ENCODE data around the gene IL1A. TPM values are rescaled to one million over a fixed set of nuclear protein-coding genes. Genes with fewer than 3 reads are reported as not detected.
A peak's percentile ranks its signal among the peaks of the same experiment; 100 is the strongest.

The IL1A gene
- total and polyA plus RNA-seq, 10 of the 15 experiments (the other 5 are each of a cell fraction or from before 2014, with no cell fraction given): 0.10 to 8.7 (median 6.9) TPM

GRCh38 chr2:112803691-112804521, 19.6 kb upstream of the IL1A start (continued):
- TF ChIP-seq, protein P1, sequence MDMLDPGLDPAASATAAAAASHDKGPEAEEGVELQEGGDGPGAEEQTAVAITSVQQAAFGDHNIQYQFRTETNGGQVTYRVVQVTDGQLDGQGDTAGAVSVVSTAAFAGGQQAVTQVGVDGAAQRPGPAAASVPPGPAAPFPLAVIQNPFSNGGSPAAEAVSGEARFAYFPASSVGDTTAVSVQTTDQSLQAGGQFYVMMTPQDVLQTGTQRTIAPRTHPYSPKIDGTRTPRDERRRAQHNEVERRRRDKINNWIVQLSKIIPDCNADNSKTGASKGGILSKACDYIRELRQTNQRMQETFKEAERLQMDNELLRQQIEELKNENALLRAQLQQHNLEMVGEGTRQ (IDR thresholded peaks at IDR 0.05; ENCODE audit: borderline replicate concordance, low read depth, low read length): no peak
- peak; percentile 63; the same call in 1 of the 2 replicates for TF ChIP-seq STAT3 (IDR thresholded peaks at IDR 0.05; ENCODE audit: low read depth, low read length)
- TF ChIP-seq BRCA1 (IDR thresholded peaks at IDR 0.05; ENCODE audit: low read depth, low read length): no peak
- peak; percentile 45 for TF ChIP-seq BCL3 (IDR thresholded peaks at IDR 0.05; ENCODE audit: borderline replicate concordance, insufficient read depth, low read depth, low read length, poor library complexity, severe bottlenecking)
- TF ChIP-seq SUPT20H (IDR thresholded peaks at IDR 0.05; ENCODE audit: borderline replicate concordance, control insufficient read depth, low read depth, low read length): no peak
- TF ChIP-seq BHLHE40 (IDR thresholded peaks at IDR 0.05; ENCODE audit: borderline replicate concordance in 1 of 2, low read depth in 2 of 2, low read length in 1 of 2): peak in 1 of 2 experiments; percentile 11; a peak in 1 of 4 replicates
- TF ChIP-seq NR2C2 (IDR thresholded peaks at IDR 0.05; ENCODE audit: borderline replicate concordance, control insufficient read depth, insufficient read length, low read depth): no peak
- no peak for TF ChIP-seq POLR2A (IDR thresholded peaks at IDR 0.05; ENCODE audit: low read depth, low read length)
- TF ChIP-seq ZBTB40 (IDR thresholded peaks at IDR 0.05; ENCODE audit: borderline replicate concordance): 0 out of 2 replicates have a peak, but pooled peaks have one; percentile 11
- peak; percentile 34; the same call in 1 of the 2 replicates for TF ChIP-seq CBFB (IDR thresholded peaks at IDR 0.05; ENCODE audit: low read depth)
- TF ChIP-seq PML (IDR thresholded peaks at IDR 0.05; ENCODE audit: low read length): peak; percentile 36; the same call in 1 of the 2 replicates
- peak; percentile 40; the same call in 1 of the 2 replicates for TF ChIP-seq EED (IDR thresholded peaks at IDR 0.05; ENCODE audit: low read depth)
- TF ChIP-seq HDGF (IDR thresholded peaks at IDR 0.05): no peak
- TF ChIP-seq, protein P2, sequence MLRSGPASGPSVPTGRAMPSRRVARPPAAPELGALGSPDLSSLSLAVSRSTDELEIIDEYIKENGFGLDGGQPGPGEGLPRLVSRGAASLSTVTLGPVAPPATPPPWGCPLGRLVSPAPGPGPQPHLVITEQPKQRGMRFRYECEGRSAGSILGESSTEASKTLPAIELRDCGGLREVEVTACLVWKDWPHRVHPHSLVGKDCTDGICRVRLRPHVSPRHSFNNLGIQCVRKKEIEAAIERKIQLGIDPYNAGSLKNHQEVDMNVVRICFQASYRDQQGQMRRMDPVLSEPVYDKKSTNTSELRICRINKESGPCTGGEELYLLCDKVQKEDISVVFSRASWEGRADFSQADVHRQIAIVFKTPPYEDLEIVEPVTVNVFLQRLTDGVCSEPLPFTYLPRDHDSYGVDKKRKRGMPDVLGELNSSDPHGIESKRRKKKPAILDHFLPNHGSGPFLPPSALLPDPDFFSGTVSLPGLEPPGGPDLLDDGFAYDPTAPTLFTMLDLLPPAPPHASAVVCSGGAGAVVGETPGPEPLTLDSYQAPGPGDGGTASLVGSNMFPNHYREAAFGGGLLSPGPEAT (IDR thresholded peaks at IDR 0.05; ENCODE audit: low read depth): peak; percentile 68; the same call in 1 of the 2 replicates
- no peak for TF ChIP-seq EZH2 (IDR thresholded peaks at IDR 0.05; ENCODE audit: borderline replicate concordance, control insufficient read depth, low read depth, low read length)
- TF ChIP-seq, protein P3, sequence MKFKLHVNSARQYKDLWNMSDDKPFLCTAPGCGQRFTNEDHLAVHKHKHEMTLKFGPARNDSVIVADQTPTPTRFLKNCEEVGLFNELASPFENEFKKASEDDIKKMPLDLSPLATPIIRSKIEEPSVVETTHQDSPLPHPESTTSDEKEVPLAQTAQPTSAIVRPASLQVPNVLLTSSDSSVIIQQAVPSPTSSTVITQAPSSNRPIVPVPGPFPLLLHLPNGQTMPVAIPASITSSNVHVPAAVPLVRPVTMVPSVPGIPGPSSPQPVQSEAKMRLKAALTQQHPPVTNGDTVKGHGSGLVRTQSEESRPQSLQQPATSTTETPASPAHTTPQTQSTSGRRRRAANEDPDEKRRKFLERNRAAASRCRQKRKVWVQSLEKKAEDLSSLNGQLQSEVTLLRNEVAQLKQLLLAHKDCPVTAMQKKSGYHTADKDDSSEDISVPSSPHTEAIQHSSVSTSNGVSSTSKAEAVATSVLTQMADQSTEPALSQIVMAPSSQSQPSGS (IDR thresholded peaks at IDR 0.05; ENCODE audit: low read length): peak; percentile 62
- no peak for TF ChIP-seq HCFC1 (IDR thresholded peaks at IDR 0.05; ENCODE audit: low read length)
- no peak for TF ChIP-seq BCL11A (IDR thresholded peaks at IDR 0.05; ENCODE audit: low read depth, low read length)
- no peak for TF ChIP-seq BMI1 (IDR thresholded peaks at IDR 0.05; ENCODE audit: borderline replicate concordance)
- TF ChIP-seq NR2F1 (conservative IDR thresholded peaks at IDR 0.05): 0 out of 2 replicates have a peak, but pooled peaks have one; percentile 36

All from GM12878 (cell line).